ENCODE data around the gene KRTAP10-6. TPM values are rescaled to one million over a fixed set of nuclear protein-coding genes. Genes with fewer than 3 reads are reported as not detected.
"Not testable (repeated sequence)": the region's sequence is repeated elsewhere in the genome, so short reads cannot be mapped to it uniquely, and the experiment has no call there.

Gene KRTAP10-6
- total RNA-seq, result not detected in 2 replicates

GRCh38 chr21:44592446-44593311, at the start of gene KRTAP10-6:
TSS of gene KRTAP10-6 (minus strand) at chr21:44592505. CDS start at chr21:44592484, 21 bp downstream.
- FAIRE-seq, result no peak
- no peak for TF ChIP-seq CTCF (IDR thresholded peaks at IDR 0.05; ENCODE audit: insufficient read depth, low read length, severe bottlenecking)
- no peaks in the 10 kb centered on the region for H3K27me3 ChIP-seq (ENCODE audit: control insufficient read depth, insufficient read depth, low read length)

GRCh38 chr21:44640761-44641160, 48.5 kb upstream of the KRTAP10-6 start:
- TF ChIP-seq CTCF (IDR thresholded peaks at IDR 0.05; ENCODE audit: insufficient read depth, low read length, severe bottlenecking), result no peak

More at GRCh38 chr21:44592446-44593311, at the start of gene KRTAP10-6:
- DNase-seq (ENCODE audit: low read depth), result no peak
- no peaks in the 10 kb centered on the region for H3K36me3 ChIP-seq (ENCODE audit: control insufficient read depth, insufficient read depth, low read length)
- no peak within 1 kb of the TSS for H3K4me3 ChIP-seq (ENCODE audit: low read depth, low read length)

GRCh38 chr21:44639331-44639655, 47.0 kb upstream of the KRTAP10-6 start:
- FAIRE-seq (no peak), DNase-seq (ENCODE audit: low read depth) (no peak)
- TF ChIP-seq CTCF (IDR thresholded peaks at IDR 0.05; ENCODE audit: insufficient read depth, low read length, severe bottlenecking), result no peak
- H3K27me3 ChIP-seq (ENCODE audit: control insufficient read depth, insufficient read depth, low read length), result no peaks in the 10 kb centered on the region
- H3K36me3 ChIP-seq (ENCODE audit: control insufficient read depth, insufficient read depth, low read length), result no peaks in the 10 kb centered on the region
- H3K4me3 ChIP-seq (ENCODE audit: low read depth, low read length), result no peak overlapping the region

More at GRCh38 chr21:44640761-44641160, 48.5 kb upstream of the KRTAP10-6 start:
- H3K36me3 ChIP-seq (ENCODE audit: control insufficient read depth, insufficient read depth, low read length), result no peaks in the 10 kb centered on the region
- no peaks in the 10 kb centered on the region for H3K27me3 ChIP-seq (ENCODE audit: control insufficient read depth, insufficient read depth, low read length)
- no peak overlapping the region for H3K4me3 ChIP-seq (ENCODE audit: low read depth, low read length)
- FAIRE-seq (no peak), DNase-seq (ENCODE audit: low read depth) (no peak)

GRCh38 chr21:44638506-44639330, 46.4 kb upstream of the KRTAP10-6 start:
- H3K36me3 ChIP-seq (ENCODE audit: control insufficient read depth, insufficient read depth, low read length); DNase-seq (ENCODE audit: low read depth); H3K4me3 ChIP-seq (ENCODE audit: low read depth, low read length); H3K27me3 ChIP-seq (ENCODE audit: control insufficient read depth, insufficient read depth, low read length): not testable (repeated sequence)
- FAIRE-seq, result peak; percentile 81

GRCh38 chr21:44637851-44638348, 45.6 kb upstream of the KRTAP10-6 start:
- H3K27me3 ChIP-seq (ENCODE audit: control insufficient read depth, insufficient read depth, low read length); H3K36me3 ChIP-seq (ENCODE audit: control insufficient read depth, insufficient read depth, low read length); H3K4me3 ChIP-seq (ENCODE audit: low read depth, low read length); FAIRE-seq; DNase-seq (ENCODE audit: low read depth): not testable (repeated sequence)

GRCh38 chr21:44637018-44637850, 44.9 kb upstream of the KRTAP10-6 start, which contains the start of gene KRTAP10-10:
TSS of gene KRTAP10-10 (plus strand) at chr21:44637356. CDS start at chr21:44637418, 62 bp downstream.
- Histone ChIP-seq H3K27me3 (ENCODE audit: control insufficient read depth, insufficient read depth, low read length) (no peaks in the 10 kb centered on the region), H3K36me3 (ENCODE audit: control insufficient read depth, insufficient read depth, low read length) (no peaks in the 10 kb centered on the region), H3K4me3 (ENCODE audit: low read depth, low read length) (no peak within 1 kb of the TSS)
- peak; percentile 92 for FAIRE-seq
- no peak for DNase-seq (ENCODE audit: low read depth)
- no peak for TF ChIP-seq CTCF (IDR thresholded peaks at IDR 0.05; ENCODE audit: insufficient read depth, low read length, severe bottlenecking)

Data from bronchial epithelial cell (primary cell).